ENCODE data around the gene GABRR2. TPM values are rescaled to one million over a fixed set of nuclear protein-coding genes. Genes with fewer than 3 reads are reported as not detected.

Gene GABRR2
- total RNA-seq, 2 donors from 2014 or later = 0.52 to 1.3 TPM

DNA sequence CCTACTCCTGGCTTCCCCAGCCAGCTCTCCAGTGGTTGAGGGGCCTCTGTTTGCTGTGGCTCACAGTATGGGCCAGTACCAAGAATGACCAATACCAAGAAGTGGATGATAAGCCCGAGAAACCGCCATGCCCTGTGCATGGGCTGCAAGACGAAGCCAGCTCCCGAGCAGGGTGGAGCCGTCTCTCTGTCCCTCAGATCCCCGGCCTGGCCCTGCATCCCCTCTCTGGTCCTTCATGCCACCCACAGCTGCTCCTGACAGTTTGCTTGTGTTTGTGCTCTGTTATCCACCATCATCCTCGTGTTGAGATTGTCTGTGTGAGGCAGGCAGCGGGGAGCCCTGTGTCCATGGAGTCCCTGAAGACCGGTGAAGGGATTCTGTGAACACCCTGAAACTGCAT lies 36.1 kb downstream of the GABRR2 start:
- peaks cover 1% of the 10 kb centered on the region for H3K4me1 ChIP-seq

DNA sequence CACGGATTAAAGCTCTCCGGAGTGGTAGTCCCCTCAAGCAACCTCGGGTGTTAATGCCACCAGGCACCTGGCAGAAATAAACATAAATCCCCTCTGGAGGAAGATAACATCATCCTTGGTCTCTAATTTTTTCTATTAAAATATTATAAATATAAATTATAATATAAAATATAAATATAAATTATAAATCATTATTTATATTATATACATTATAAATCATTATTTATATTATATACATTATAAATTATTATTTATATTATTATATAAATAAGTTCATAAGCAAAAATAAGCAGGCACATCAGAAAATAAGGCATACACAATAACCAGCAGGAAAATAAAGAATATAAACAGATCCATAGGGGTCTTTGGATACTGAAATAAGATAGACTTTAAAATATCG lies 39.2 kb downstream of the GABRR2 start:
- Histone ChIP-seq H3K27me3 (no peaks in the 10 kb centered on the region), H3K9me3 (no peaks in the 10 kb centered on the region), H3K36me3 (replicated peaks in 1 of 2; ENCODE audit: insufficient read depth in 1 of 2, low read depth in 2 of 2) (no peaks in the 10 kb centered on the region), H3K4me3 (no peak overlapping the region), H3K27ac (no peak overlapping the region), H3K4me1 (peaks cover 3% of the 10 kb centered on the region)
- ATAC-seq = no peak
- 85 to 88% methylated on average over 4 of the region's 4 CpGs for WGBS, 2 donors
- DNase-seq = no peak
- intact Hi-C loops (cut with DNase I) = no loop called here
- no peak for TF ChIP-seq POLR2A (IDR thresholded peaks at IDR 0.05)
- TF ChIP-seq, protein P1, sequence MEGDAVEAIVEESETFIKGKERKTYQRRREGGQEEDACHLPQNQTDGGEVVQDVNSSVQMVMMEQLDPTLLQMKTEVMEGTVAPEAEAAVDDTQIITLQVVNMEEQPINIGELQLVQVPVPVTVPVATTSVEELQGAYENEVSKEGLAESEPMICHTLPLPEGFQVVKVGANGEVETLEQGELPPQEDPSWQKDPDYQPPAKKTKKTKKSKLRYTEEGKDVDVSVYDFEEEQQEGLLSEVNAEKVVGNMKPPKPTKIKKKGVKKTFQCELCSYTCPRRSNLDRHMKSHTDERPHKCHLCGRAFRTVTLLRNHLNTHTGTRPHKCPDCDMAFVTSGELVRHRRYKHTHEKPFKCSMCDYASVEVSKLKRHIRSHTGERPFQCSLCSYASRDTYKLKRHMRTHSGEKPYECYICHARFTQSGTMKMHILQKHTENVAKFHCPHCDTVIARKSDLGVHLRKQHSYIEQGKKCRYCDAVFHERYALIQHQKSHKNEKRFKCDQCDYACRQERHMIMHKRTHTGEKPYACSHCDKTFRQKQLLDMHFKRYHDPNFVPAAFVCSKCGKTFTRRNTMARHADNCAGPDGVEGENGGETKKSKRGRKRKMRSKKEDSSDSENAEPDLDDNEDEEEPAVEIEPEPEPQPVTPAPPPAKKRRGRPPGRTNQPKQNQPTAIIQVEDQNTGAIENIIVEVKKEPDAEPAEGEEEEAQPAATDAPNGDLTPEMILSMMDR (IDR thresholded peaks at IDR 0.05) = no peak

More for the DNA sequence above, 36.1 kb downstream of the GABRR2 start:
- WGBS, 2 donors = 88 to 92% methylated on average over 8 to 9 of the region's 9 CpGs
- Histone ChIP-seq H3K27ac (no peak overlapping the region), H3K9me3 (no peaks in the 10 kb centered on the region), H3K36me3 (replicated peaks in 1 of 2; ENCODE audit: insufficient read depth in 1 of 2, low read depth in 2 of 2) (no peaks in the 10 kb centered on the region), H3K4me3 (no peak overlapping the region), H3K27me3 (no peaks in the 10 kb centered on the region)
- DNase-seq (no peak), ATAC-seq (no peak)
- TF ChIP-seq, protein P1 (IDR thresholded peaks at IDR 0.05) = no peak
- TF ChIP-seq POLR2A (IDR thresholded peaks at IDR 0.05) = no peak
- intact Hi-C loops (cut with DNase I) = no loop called here

DNA sequence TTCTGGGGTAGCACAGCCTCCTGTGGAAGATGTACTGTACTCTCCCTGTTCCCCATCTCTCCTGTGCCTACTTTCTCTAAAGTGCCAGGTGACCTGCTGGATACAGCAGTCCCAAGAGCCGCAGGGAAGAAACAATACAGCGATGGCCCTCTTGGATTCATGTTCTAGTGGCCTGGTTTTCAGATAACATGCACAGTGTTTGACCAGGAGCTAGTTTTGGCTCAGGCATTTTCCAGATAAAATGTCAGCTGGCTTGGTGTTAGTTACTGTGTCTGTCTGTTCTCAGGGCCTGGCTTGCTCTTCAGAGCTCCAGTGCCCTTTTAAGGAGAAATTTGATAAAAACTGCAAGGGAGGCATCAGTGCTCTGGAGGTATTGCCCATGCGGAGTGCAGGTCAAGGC lies 41.3 kb downstream of the GABRR2 start:
- no peaks in the 10 kb centered on the region for H3K36me3 ChIP-seq (replicated peaks in 1 of 2; ENCODE audit: insufficient read depth in 1 of 2, low read depth in 2 of 2)
- TF ChIP-seq, protein P1 (IDR thresholded peaks at IDR 0.05) = no peak
- TF ChIP-seq POLR2A (IDR thresholded peaks at IDR 0.05) = no peak
- peaks cover 3% of the 10 kb centered on the region for H3K4me1 ChIP-seq
- no peak overlapping the region for H3K27ac ChIP-seq
- 42 to 48% methylated on average over 3 of the region's 3 CpGs for WGBS, 2 donors
- intact Hi-C loops (cut with DNase I) = no loop called here
- no peaks in the 10 kb centered on the region for H3K27me3 ChIP-seq
- no peak overlapping the region for H3K4me3 ChIP-seq
- no peak for ATAC-seq
- no peak for DNase-seq
- no peaks in the 10 kb centered on the region for H3K9me3 ChIP-seq

DNA sequence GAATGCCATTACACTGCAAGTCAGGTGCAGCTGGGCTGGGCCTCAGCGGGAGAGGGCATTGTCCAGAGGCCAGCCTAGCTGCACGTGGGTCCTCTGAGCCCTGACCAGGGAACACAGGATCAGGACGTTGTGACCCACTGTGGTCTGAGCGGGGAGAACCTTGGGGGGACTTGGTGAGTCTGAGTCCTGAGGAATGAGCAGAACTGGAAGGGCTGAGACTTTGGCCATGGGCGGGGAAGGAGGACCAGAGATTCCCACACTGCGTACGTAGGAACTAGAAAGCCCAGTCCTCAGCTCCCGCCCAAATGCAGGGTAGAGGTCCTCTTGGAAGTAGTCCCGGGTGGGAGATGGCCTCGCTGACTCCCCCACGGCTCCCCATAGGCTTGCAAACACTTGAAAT lies 42.5 kb downstream of the GABRR2 start:
- DNase-seq = no peak
- H3K27me3 ChIP-seq = no peaks in the 10 kb centered on the region
- H3K4me1 ChIP-seq = peaks cover 3% of the 10 kb centered on the region
- no peaks in the 10 kb centered on the region for H3K9me3 ChIP-seq
- 88 to 89% methylated on average over 4 to 11 of the region's 11 CpGs for WGBS, 2 donors
- no peak overlapping the region for H3K4me3 ChIP-seq
- no peak for ATAC-seq
- TF ChIP-seq, protein P1 (IDR thresholded peaks at IDR 0.05) = no peak
- TF ChIP-seq POLR2A (IDR thresholded peaks at IDR 0.05) = no peak
- intact Hi-C loops (cut with DNase I) = no loop called here
- no peaks in the 10 kb centered on the region for H3K36me3 ChIP-seq (replicated peaks in 1 of 2; ENCODE audit: insufficient read depth in 1 of 2, low read depth in 2 of 2)
- no peak overlapping the region for H3K27ac ChIP-seq

DNA sequence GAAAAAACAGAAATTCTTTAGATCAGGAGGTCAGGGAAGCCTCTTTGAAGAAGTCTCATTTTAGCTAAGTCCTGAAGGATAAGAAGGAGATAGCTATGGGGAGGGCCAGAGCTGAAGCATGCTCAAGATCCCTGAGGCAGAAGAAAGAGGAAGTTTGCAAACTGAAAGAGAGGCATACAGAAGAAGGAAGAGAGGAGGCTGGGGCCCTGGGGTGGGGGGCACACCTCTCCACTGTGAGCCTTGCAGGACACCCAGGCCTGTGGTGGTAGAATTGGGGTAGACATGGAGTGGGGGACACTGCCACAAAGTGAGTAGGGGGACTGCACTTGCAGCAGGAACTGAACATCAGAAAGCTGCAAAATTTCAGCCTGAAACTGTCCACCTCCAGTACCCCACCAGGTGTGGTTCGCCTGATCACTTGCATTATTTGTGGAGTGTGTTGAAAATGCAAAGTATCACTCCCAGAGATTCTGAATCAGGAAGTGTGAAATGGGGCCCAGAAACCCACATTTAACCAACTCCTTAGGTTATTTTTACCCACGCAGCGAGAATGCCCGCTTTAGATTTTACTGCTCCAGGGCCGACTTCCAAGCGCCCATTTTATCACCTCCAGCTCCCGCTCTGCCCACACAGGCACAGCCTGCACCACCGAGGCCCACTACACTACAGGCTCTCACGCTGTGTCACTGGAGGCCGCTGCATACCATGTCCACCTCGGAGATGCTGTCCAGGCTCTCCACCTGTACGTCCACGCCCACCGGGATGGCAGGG lies 44.0 kb downstream of the GABRR2 start:
- DNase-seq (no peak), ATAC-seq (no peak)
- intact Hi-C loops (cut with DNase I) = no loop called here
- Histone ChIP-seq H3K27me3 (no peaks in the 10 kb centered on the region), H3K36me3 (replicated peaks in 1 of 2; ENCODE audit: insufficient read depth in 1 of 2, low read depth in 2 of 2) (no peaks in the 10 kb centered on the region), H3K9me3 (no peaks in the 10 kb centered on the region), H3K4me1 (peaks cover 3% of the 10 kb centered on the region), H3K4me3 (no peak overlapping the region), H3K27ac (no peak overlapping the region)
- TF ChIP-seq POLR2A (IDR thresholded peaks at IDR 0.05) = no peak
- TF ChIP-seq, protein P1 (IDR thresholded peaks at IDR 0.05) = no peak
- WGBS, 2 donors = 90 to 95% methylated on average over 11 to 14 of the region's 14 CpGs
